ENCODE measurements around the gene HTR3A. TPM values are rescaled to one million over a fixed set of nuclear protein-coding genes. Genes with fewer than 3 reads are reported as not detected.

HTR3A gene
- total RNA-seq: under 0.01 TPM in 1 of 2 replicates, not detected in the other

GRCh38 chr11:113974741-113975470, at the start of gene HTR3A:
TSS of gene HTR3A (plus strand) at chr11:113975108. CDS start at chr11:113975326, 218 bp downstream.

Other genes with a start within 250 kb of the HTR3A start
- gene ZW10, start 201.4 kb upstream of the HTR3A start, total RNA-seq: 21.1 and 32.1 TPM in 2 replicates
- not detected in 2 replicates for gene CLDN25, start 195.3 kb upstream of the HTR3A start, total RNA-seq
- 36.0 and 38.5 TPM in 2 replicates for gene USP28, start 99.5 kb upstream of the HTR3A start, total RNA-seq
- not detected in 2 replicates for gene HTR3B, start 70.3 kb upstream of the HTR3A start, total RNA-seq
- gene ZBTB16, start 84.6 kb downstream of the HTR3A start, total RNA-seq: under 0.01 TPM in 1 of 2 replicates, not detected in the other